Measurements from ENCODE around the gene ZYG11B. TPM values are rescaled to one million over a fixed set of nuclear protein-coding genes. Genes with fewer than 3 reads are reported as not detected.

The ZYG11B gene
- total and polyA plus RNA-seq, 9 donors, result 9.8 to 37.1 (median 31.1) TPM

DNA sequence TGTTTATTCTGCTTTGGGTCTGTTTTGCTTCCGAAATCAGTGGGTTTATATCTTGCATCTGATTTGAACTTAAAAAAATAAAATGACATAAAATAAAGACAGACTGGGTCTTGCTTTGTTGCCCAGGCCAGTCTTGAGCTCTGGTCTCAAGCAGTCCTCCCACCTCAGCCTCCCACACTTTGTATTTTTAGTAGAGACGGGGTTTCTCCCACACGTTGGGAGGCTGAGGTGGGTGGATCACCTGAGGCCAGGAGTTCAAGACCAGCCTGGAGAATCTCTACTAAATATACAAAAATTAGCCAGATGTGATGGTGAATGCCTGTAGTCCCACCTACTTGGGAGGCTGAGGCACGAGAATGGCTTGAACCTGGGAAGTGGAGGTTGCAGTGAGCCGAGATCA, 122.2 kb downstream of the ZYG11B start:
- no peaks in the 10 kb centered on the region for H3K36me3 ChIP-seq
- H3K9me3 ChIP-seq, result no peaks in the 10 kb centered on the region
- peaks cover 2% of the 10 kb centered on the region for H3K27me3 ChIP-seq
- peaks cover under 1% of the 10 kb centered on the region for H3K4me1 ChIP-seq (ENCODE audit: insufficient read depth)
- TF ChIP-seq POLR2A (IDR thresholded peaks at IDR 0.05), result no peak
- TF ChIP-seq EP300 (IDR thresholded peaks at IDR 0.05), result no peak
- TF ChIP-seq, protein P1, sequence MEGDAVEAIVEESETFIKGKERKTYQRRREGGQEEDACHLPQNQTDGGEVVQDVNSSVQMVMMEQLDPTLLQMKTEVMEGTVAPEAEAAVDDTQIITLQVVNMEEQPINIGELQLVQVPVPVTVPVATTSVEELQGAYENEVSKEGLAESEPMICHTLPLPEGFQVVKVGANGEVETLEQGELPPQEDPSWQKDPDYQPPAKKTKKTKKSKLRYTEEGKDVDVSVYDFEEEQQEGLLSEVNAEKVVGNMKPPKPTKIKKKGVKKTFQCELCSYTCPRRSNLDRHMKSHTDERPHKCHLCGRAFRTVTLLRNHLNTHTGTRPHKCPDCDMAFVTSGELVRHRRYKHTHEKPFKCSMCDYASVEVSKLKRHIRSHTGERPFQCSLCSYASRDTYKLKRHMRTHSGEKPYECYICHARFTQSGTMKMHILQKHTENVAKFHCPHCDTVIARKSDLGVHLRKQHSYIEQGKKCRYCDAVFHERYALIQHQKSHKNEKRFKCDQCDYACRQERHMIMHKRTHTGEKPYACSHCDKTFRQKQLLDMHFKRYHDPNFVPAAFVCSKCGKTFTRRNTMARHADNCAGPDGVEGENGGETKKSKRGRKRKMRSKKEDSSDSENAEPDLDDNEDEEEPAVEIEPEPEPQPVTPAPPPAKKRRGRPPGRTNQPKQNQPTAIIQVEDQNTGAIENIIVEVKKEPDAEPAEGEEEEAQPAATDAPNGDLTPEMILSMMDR (IDR thresholded peaks at IDR 0.05), result no peak
- no peak overlapping the region for H3K27ac ChIP-seq
- H3K4me3 ChIP-seq, result no peak overlapping the region
- intact Hi-C loops (cut with DNase I), result no loop called here
- 67 to 75% (median 67%) methylated on average over 5 of the region's 5 CpGs for WGBS, 3 donors
- no peak for DNase-seq

DNA sequence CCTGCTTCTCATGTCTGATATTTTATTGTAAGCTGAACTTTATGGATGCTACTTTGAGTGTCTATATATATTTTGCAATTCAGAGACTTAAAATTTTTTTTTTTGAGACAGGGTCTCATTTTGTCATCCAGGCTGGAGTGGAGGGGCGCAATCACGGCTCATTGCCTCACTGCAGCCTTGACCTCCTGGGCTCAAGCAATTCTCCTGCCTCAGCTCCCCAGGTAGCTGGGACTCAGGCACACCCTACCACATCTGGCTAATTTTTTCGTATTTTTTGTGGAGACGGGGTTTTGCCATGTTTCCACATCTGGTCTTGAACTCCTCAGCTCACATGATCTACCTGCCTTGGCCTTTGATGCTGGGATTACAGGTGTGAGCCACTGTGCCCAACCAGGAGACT, 124.7 kb downstream of the ZYG11B start:
- DNase-seq, result no peak
- Histone ChIP-seq H3K27me3 (no peaks in the 10 kb centered on the region), H3K27ac (no peak overlapping the region), H3K4me3 (no peak overlapping the region), H3K36me3 (no peaks in the 10 kb centered on the region), H3K9me3 (no peaks in the 10 kb centered on the region), H3K4me1 (ENCODE audit: insufficient read depth) (no peaks in the 10 kb centered on the region)
- TF ChIP-seq, protein P1 (IDR thresholded peaks at IDR 0.05), result no peak
- intact Hi-C loops (cut with DNase I), result no loop called here
- WGBS, 3 donors, result 87 to 89% (median 89%) methylated on average over 4 of the region's 4 CpGs

DNA sequence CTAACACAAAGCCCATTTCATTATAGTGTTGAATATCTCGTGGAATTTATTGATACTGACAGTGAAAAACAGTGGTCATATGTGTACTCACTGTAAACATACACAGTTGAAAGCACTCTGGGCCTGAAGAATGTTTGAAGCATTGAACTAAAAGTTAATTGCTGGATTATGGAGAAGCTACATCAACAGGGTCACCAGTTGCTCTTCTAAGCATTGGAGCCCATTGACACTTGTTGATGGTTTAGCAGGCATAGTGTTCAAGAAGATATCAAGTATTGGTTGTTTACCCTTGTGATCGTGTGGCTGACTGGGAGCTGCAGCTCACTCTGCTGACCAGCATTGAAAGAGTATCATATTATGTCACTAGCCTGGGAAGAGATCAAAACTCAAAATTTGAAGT, 126.6 kb downstream of the ZYG11B start:
- no peak for TF ChIP-seq EP300 (IDR thresholded peaks at IDR 0.05)
- TF ChIP-seq, protein P1 (IDR thresholded peaks at IDR 0.05), result no peak
- no peak for TF ChIP-seq POLR2A (IDR thresholded peaks at IDR 0.05)
- no peaks in the 10 kb centered on the region for H3K4me1 ChIP-seq (ENCODE audit: insufficient read depth)
- no peaks in the 10 kb centered on the region for H3K36me3 ChIP-seq
- H3K4me3 ChIP-seq, result no peak overlapping the region
- intact Hi-C loops (cut with DNase I), result no loop called here
- DNase-seq, result no peak
- WGBS, 3 donors, result 78 to 81% (median 78%) methylated on average over 2 of the region's 2 CpGs
- H3K27ac ChIP-seq, result no peak overlapping the region
- no peaks in the 10 kb centered on the region for H3K27me3 ChIP-seq
- no peaks in the 10 kb centered on the region for H3K9me3 ChIP-seq

GRCh38 chr1:52855584-52855983, 129.3 kb downstream of the ZYG11B start:
- no peak for TF ChIP-seq POLR2A (IDR thresholded peaks at IDR 0.05)
- TF ChIP-seq EP300 (IDR thresholded peaks at IDR 0.05), result no peak
- TF ChIP-seq, protein P1 (IDR thresholded peaks at IDR 0.05), result no peak

GRCh38 chr1:52856026-52856425, 129.8 kb downstream of the ZYG11B start:
- H3K9me3 ChIP-seq, result no peaks in the 10 kb centered on the region
- no peaks in the 10 kb centered on the region for H3K4me1 ChIP-seq (ENCODE audit: insufficient read depth)
- DNase-seq, result no peak
- WGBS, 3 donors, result 92 to 95% (median 92%) methylated on average over 4 of the region's 4 CpGs
- TF ChIP-seq POLR2A (IDR thresholded peaks at IDR 0.05) (no peak), EP300 (IDR thresholded peaks at IDR 0.05) (no peak)
- TF ChIP-seq, protein P1 (IDR thresholded peaks at IDR 0.05), result no peak
- intact Hi-C loops (cut with DNase I), result no loop called here
- H3K4me3 ChIP-seq, result no peak overlapping the region
- H3K36me3 ChIP-seq, result no peaks in the 10 kb centered on the region
- no peak overlapping the region for H3K27ac ChIP-seq
- H3K27me3 ChIP-seq, result no peaks in the 10 kb centered on the region

More at GRCh38 chr1:52855584-52855983, 129.3 kb downstream of the ZYG11B start:
- Histone ChIP-seq H3K27me3 (no peaks in the 10 kb centered on the region), H3K4me1 (ENCODE audit: insufficient read depth) (no peaks in the 10 kb centered on the region), H3K9me3 (no peaks in the 10 kb centered on the region), H3K36me3 (no peaks in the 10 kb centered on the region), H3K4me3 (no peak overlapping the region), H3K27ac (no peak overlapping the region)
- 94 to 96% (median 96%) methylated on average over 4 of the region's 4 CpGs for WGBS, 3 donors
- no peak for DNase-seq
- intact Hi-C loops (cut with DNase I), result no loop called here

Data from ovary (tissue), 9 donors.